Activated T-cell treated with anti-CD3 and anti-CD28 coated beads for 1 hour (primary cell): ENCODE results near the gene STEAP1.
"Not testable (repeated sequence)": the region's sequence is repeated elsewhere in the genome, so short reads cannot be mapped to it uniquely, and the experiment has no call there.

Source experiments
- DNase-seq: peaks from one replicate; pipeline ENCODE4 v3.0.0-alpha.2; 2020; ENCODE audit warnings: low read depth

STEAP1 gene

DNA sequence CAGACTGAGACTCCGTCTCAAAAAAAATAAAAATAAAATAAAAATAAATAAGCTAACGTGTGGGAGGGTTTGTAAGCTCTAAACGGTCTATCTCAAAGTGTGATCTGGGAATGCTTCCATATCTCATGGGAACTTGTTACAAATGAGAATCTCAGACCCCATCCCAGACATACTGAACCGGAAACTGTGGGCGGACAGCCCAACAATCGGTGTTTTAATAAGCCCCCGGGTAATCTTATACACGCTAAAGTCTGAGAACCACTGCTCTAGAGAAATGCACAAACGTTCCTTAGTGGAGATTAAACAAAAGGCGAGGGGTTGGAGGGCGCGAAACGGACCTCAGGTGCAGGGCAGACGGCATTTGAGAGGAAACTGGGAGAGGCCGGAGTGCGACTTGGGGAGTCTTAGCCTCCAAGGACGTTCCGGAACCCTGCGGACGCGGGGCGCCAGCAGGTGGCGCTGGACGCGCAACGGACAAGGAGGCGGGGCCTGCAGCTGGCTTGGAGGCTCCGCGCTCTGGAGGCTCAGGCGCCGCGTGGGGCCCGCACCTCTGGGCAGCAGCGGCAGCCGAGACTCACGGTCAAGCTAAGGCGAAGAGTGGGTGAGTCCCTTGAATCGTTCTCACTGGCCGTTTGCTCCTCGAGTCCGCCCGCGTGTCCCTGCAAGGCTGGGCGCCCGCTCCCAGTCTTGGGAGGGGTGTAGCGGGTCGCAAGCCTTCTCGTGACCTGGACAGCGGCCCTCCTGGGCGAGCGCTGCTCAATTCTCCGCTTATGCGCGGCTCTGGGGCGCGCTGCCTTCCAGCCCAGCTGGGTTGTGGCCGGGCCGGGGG, at the start of gene STEAP1:
Gene STEAP1 (plus strand): TSS at position 527 of the 829 bp plus-strand sequence. CDS start 5,320 bp downstream, outside the sequence.
- peak; percentile 82 for DNase-seq

DNA sequence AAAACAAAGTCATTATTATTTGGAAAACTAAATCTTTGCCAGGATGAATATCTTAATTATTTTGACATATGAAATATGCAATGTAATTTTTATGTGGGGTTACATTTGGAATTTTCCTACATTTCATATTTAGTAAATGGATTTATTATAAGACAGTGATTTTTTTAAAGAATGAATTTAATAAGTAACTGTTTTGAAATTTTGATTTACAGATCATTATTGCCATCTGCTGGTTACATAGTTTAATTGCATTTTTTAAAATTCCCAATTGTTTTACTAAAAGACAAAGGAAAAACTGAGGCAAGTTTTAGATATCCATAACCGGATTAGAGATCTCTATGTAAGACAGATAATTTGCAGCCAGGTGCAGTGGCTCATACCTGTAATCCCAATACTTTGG, 39.3 kb upstream of the STEAP1 start:
- DNase-seq: not testable (repeated sequence)

DNA sequence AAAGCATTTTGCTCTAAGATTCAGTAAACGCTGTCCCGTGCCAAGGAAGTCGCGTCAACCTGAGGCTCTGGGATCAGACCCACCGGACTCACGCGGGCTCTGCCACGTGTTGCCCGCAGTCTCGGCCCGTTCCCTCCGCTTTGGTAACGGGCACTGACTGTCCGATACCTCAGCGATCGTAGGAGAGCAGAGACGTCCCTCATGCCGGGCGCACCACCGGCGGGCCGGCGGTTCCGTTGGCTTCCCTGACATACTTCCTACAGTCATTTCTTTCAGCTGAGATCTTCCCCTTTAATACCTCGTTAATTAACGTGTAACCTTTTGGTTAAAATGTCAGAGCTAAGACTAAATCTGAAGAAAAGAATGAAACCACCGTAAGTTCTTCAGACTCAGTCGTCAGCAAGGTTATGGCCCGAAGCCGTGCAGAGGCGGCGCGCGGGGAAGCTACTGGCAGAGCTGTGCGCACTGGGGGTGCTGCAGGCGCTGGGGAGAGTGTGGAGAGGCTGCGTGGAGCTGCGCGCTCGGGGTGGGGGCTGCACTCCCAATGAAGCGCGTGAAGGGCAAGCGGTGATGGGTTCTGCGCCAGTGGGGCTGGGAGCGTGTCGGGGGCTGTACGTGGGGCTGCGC, 35.6 kb upstream of the STEAP1 start:
- not testable (repeated sequence) for DNase-seq

DNA sequence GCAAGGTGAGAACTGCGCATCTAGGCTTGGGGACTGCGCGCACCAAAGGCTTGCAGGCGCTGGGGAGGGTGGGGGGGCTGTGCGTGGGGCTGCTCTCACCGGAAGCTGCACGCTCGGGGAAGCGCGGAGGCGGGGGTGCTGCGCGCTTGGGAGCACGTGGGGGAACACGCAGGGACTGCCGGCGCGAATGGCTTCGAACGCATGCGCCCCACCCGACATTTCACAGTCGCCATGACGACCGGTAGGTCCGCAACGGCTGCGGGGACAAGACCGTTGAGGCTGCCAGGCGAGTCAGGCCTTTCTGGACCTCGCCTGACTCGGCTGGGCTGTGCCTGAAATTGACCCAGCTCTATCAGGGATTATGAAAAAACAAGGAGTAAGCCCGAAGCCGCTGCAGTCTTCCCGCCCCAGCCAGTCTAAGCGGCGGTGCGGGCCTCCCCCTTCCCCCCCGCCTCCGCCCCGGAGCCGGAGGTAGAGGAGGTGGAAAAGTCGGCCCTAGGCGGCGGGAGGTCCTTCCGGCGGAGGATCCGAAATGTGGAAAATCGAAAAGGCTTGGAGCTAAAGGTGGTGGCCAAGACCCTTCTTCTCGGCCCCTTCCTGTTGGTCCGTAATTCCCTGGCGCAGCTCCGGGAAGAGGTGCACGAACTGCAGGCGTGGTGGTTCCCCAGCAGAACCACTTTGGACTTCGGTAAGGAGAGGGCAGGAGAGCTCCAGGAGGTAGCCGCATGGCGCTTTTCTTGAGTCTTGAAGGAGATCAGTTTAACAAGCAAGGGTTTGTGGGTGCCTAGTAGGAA, 34.9 kb upstream of the STEAP1 start:
- DNase-seq: peak; percentile 8

DNA sequence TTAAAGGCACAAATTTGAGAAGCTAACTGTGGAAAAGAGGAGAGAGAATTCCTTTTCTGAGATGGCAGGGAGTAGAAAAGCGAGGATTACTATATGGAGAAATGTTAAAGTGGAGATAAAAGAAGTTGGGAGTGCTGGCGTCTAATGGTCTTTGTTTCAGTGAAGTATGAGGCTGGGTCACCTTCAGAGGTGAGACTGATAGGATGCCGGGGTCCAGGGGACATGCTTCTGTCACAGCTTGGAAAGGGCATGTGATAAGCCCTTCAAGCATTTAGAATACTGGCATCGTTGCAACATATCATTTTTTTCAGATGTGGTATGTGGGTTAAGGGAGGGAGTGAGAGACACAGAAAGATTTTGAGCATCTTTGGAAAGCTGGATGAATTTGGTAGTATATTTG, 34.1 kb upstream of the STEAP1 start:
- not testable (repeated sequence) for DNase-seq

DNA sequence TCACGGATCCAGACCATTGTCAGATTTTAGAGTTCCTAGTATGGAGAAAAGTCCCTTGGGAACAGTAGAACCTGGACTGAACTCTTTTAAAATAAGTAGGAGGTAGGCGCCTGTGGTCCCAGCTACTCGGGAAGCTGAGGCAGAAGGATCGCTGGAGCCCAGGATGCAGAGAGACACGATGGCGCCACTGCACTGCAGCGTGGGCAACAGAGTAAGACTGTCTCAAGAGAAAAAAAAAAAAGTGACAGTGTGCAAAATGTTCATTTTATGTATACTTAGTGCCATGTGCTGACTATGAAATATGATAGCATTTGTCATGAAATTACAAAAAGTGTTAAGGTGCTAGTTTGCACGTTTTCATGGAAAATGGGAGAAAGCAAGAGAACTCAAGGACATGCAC, 22.5 kb upstream of the STEAP1 start:
- DNase-seq: not testable (repeated sequence)

DNA sequence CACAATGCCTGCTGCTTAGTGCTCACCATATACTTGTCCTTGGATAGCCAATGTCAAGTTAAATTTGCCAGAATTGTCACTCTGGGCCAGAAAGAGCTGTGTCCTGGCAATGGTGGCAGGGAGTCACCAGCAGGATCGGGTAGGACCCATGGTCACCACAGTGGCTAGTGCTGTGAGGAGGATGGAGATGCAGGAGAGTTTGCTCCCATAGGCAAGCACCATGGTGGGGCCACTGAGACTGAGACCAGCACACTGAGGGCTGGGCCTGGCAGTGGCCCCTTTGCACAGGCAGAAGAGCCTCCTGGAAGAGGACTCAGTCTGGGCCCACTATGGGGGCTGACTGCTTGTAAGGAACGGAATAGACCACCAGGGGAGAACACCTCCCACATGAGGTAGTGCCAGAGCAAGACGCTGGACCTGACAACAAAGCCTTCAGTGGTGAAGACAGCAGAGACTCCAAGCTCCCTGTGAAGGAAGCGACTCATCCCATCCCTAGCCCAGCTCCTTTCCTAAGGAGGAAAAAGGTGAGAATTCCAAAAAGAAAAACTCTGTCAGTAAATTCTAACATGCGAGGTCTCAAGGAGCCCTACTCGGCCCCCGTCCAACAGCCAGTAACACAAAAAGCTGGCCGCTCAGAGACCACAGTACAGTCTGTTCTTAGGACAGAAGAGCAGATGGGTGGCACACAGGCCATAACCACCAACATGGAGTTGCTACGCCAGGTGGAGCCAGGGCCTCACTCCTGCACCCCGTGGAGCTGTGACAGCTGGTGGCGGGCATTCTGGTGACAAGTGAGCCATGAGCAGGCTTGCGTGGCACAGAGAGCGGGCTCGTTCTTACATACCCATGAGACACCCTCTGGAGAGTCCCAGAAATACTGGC, 6.9 kb upstream of the STEAP1 start:
- DNase-seq: not testable (repeated sequence)

DNA sequence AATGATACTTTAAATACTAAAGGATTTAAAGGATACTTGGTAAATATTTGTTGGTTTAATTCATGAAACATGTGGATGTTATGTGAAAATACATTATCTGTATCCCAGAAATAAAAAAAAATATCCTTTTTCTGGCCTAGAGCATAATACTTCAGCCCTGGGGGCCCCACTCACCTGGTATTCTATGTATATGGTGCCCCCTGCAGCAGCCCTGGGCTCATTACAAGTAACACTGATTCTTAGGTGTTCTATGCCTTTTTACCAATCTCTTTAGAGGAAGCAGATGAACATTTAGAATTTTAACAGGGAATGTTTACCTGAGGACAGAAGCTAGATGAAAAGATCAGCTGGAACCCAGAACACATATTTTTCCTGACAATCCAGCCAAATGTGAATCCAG, 4.8 kb upstream of the STEAP1 start:
- not testable (repeated sequence) for DNase-seq

DNA sequence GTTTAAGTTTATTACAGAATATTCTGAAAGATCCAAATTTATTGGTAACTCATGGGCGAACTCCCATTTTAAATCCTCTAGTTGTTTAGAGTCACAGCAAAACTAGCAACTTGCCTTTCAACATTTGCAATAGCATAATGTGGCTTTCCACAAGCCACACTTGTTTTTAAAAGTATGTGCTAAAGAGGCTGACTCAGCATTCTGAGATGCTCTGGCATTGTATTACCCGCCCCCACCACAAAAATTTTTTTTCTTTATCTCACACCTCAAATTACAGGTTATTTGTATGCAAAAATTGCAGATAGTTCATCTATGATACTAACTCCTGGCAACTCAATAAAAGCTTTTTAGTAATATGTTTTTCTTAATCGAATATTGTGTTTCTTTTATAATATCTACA, 2.4 kb upstream of the STEAP1 start:
- DNase-seq: not testable (repeated sequence)

DNA sequence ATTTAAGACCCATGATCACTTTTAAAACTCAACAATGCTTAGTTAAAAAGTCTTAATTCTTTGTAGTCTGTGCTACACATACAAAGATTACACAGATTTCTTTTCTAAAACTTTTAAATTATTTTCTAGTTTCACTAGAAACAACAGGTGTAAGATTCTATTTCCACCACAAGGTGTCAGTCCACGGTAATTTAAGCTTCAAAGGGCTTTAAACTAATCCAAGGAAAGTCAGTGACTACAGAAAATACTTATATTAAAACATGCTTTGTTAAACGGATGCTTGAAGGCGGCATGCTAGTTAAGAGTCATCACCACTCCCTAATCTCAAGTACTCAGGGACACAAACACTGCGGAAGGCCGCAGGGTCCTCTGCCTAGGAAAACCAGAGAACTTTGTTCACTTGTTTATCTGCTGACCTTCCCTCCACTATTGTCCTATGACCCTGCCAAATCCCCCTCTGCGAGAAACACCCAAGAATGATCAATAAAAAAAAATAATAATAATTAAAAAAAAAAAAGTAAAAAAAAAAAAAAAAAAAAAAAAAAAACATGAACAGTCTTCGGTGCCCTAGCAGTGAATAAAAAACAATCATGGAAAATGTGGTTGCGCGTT, 1.5 kb upstream of the STEAP1 start:
- DNase-seq: not testable (repeated sequence)

DNA sequence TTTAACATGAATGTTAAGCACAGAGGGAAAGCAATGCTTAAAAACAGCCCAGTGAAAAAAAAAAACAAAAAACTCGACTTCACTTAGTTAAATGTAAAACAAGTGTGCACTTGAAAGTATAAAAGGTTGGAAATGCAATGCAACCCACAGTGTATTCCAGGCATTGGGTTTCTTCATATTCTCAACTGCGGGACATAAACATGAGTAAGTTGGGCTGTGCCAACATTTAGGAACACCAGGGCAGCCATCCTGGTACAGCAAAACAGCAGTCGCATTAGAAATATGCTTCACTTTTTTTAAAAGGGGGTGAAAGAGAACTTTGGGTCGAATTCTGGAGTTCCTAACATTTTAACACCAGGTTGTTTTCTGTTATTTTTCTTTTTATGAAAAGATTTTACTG, 937 bp downstream of the STEAP1 start:
- no peak for DNase-seq

DNA sequence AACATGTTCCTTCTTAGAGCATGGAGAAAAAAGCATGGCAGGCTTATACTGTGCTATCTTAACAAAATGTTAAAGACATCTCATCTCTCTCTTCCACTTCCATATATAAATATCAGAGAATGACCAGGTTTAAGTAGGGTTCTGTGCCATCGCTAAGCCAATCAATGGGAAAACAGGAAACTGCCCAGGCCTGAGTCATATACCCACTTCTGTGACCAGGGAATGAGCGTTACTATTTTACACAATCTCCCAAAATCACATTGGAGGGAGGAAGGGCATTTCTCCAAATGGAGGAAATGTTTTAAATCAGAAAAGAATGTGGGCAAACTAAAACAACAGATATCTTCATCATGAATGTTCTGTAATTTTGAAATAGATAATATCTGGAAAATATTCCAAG, 3.1 kb downstream of the STEAP1 start:
- DNase-seq: not testable (repeated sequence)

DNA sequence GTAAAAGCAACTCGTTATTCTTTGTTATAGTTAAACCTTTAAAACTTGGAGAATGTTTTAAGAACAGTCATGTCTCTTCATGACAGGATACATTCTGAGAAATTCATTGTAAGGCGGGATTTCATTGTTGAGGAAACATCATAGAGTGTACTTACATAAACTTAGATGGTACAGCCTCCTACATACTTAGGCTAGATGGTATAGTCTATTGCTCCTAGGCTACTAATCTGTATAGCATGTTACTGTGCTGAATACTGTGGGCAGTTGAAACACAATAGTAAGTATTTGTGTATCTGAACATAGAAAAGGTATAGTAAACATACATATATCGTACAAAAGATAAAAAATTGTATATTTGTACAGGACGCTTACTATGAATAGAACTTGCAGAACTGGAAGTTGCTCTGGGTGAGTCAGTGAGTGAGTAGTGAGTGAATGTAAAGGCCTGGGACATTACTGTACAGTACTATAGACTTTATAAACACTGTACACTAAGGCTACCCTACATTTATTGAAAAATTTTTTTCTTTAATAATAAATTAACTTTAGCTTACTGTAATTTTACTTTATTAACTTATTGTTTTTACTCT, 3.6 kb downstream of the STEAP1 start:
- not testable (repeated sequence) for DNase-seq

DNA sequence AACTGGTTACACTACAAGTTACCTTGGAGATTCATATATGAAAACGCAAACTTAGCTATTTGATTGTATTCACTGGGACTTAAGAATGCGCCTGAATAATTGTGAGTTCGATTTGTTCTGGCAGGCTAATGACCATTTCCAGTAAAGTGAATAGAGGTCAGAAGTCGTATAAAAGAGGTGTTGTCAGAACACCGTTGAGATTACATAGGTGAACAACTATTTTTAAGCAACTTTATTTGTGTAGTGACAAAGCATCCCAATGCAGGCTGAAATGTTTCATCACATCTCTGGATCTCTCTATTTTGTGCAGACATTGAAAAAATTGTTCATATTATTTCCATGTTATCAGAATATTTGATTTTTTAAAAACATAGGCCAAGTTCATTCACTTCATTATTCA, 9.3 kb downstream of the STEAP1 start:
- DNase-seq: no peak

DNA sequence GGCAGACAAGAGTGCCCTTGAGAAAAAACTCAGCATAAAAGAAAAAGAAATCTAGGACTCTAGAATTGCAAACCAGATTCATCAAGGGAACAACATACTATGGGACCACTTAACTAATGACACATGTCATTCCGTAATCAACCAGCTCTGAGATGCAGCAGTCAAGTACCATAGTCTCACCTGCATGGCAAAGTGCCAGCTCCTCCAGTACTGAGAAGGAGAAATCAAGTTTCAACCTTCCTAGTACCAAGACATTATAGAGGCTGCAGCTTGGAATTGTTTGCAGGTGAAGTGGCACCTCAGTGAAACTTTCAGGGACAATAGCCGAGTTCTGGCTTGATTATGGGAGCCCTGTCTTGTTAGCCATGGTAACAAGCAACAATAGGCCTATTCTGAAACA, 11.5 kb downstream of the STEAP1 start:
- DNase-seq: no peak

DNA sequence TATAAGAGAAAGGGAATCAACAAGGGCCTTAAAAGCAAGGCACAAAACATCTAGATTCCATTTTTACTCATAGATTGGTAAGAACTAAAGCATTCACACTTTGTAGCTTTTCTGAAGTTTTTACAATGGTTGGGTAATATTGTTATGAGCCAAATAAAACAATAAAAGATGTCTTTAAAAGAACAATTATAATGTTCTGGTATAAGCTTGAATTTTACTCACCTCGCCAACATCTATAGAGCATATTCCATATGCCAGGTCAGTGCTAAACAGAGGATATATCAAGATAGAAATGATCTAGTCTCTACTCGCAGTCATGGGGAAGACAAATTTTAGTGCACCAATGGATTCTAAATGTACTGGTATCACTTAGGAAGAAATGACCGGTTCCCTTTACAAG, 11.9 kb downstream of the STEAP1 start:
- DNase-seq: no peak

DNA sequence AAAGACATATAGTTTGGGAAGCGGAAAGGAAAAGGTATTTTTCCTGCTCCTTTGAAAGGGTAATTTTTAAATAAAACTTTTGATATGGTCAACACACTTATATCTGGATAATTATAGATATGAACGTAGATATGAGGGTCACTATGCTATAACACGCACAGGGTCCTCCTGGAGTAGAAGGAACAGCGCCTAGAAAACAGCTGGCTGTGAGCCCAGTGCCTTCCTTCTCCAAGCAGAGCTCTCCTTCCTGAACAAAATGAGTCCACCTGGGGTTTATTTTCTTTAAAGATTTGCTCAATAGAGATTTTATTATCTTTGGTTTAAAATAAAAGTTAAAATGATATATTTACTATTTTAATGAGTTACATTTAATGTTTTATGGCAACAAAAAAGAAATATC, 13.1 kb downstream of the STEAP1 start:
- DNase-seq: no peak

DNA sequence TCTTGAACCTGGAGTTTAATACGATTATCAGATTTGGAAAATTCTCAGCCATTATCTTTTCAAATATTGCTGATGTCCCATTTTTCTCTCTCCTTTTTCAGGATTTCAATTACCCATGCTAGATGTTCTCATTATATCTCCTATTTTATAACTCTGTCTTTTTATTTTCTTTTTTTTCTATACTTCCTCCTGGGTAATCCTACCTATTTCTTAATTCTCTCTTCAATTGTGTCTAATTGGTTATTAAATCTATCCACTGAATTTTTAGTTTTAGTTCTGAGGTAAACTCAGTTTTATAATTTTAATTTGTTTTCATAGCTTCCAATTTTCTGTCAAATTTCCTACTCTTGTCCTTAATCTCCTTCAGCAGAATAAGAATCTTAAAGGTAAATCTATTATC, 15.6 kb downstream of the STEAP1 start:
- DNase-seq: no peak

DNA sequence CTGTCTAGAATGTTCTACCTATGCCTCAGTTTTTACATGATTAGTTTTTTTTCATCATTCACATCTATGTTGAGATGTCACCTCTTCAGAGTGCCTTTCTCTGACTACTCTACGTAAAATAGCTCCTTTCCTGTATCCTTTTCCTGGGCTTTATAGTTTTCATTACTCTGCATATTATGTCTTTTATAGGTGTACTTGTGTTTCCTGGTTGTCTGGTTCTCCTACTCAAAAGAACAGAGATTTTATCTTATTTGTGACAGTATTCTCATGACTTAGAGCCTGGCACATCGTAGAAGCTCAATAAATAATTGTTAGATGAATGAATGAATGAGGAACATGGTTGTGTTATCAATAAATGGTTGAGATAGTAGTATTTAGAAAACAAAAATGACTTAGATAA, 17.9 kb downstream of the STEAP1 start:
- no peak for DNase-seq

DNA sequence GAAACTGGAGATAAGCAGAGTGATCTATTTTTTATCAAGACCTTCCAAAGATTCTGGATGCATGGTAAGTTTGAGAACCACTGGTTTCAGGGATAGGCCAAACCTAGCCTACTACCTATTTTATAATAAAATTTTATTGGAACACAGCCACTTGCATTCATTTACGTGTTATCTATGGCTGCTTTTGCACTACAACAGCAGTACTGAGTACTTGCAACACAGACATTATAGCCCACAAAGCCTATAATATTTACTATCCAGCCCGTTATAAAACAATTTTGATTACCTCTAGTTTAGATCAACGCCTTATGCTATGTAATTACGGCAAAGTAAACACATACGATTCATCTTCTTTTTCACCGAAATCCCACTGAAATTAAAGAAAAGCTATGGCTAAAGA, 18.4 kb downstream of the STEAP1 start:
- DNase-seq: no peak
